Endothelial cell of umbilical vein (primary cell): ENCODE results near the gene NDUFS5. TPM values are rescaled to one million over a fixed set of nuclear protein-coding genes. Genes with fewer than 3 reads are reported as not detected.
"Not testable (repeated sequence)": the region's sequence is repeated elsewhere in the genome, so short reads cannot be mapped to it uniquely, and the experiment has no call there.

Experiments used
- BruUV-seq: library from RNA; stranded (reverse); fragments of 400-500 nt; replicated peaks from 2 replicates; lab custom pipeline; 2021; lab: Mats Ljungman, UMichigan
- CTCF ChIA-PET: fragments of 300-600, 350-600 bp; sonication (Branson Sonifier 250); formaldehyde crosslinking; loops from one replicate; lab custom pipeline; 2021; ENCODE audit warnings: antibody characterized with exemption, inconsistent platforms; lab: Charles Lee
- POLR2A ChIA-PET: fragments of 300-600, 350-600 bp; sonication (Branson Sonifier 250); formaldehyde crosslinking; loops from one replicate; lab custom pipeline; 2021; ENCODE audit warnings: antibody characterized with exemption, inconsistent platforms; lab: Charles Lee
- DNase-seq: peaks from one replicate; pipeline ENCODE4 v3.0.0-alpha.2; 2011; ENCODE audit warnings: low read depth, low spot score
- FAIRE-seq: peaks from 2 replicates; lab custom pipeline; 2011; peaks lifted over from hg19 to GRCh38; lab: Jason Lieb, UNC
- H2AFZ ChIP-seq: 2 replicates; pipeline ENCODE4 v1.6.0; 2012; ENCODE audit warnings: low read depth, low read length, control low read depth, inconsistent platforms
- H3K27ac ChIP-seq: 2 replicates; pipeline ENCODE4 v1.5.1; 2011; ENCODE audit warnings: low read depth, mild to moderate bottlenecking, control low read depth, low read length, moderate library complexity; ENCODE audit not compliant: insufficient read depth
- H3K27me3 ChIP-seq, 2 experiments: 2 replicates each; pipeline versions ENCODE4 v1.6.0 to v1.6.1; 2011; ENCODE audit warnings: low read length in 2 of 2, mixed read lengths in 1 of 2; ENCODE audit not compliant: control insufficient read depth in 2 of 2, insufficient read depth in 2 of 2
- H3K36me3 ChIP-seq, 2 experiments: 2 replicates in 1 of 2; 3 replicates in 1 of 2; pipeline ENCODE4 v1.5.1; 2011; ENCODE audit warnings: low read length in 2 of 2, mild to moderate bottlenecking in 1 of 2, moderate library complexity in 1 of 2; ENCODE audit not compliant: control insufficient read depth in 2 of 2, insufficient read depth in 2 of 2; ENCODE audit errors: extremely low read depth in 1 of 2
- H3K4me1 ChIP-seq: 3 replicates; pipeline ENCODE4 v1.5.1; 2011; ENCODE audit warnings: mild to moderate bottlenecking, low read length; ENCODE audit not compliant: control insufficient read depth, insufficient read depth; ENCODE audit errors: extremely low read depth
- H3K4me2 ChIP-seq: 2 replicates; pipeline ENCODE4 v1.6.1; 2011; ENCODE audit warnings: low read length, control low read depth, mixed read lengths; ENCODE audit not compliant: insufficient read depth
- H3K4me3 ChIP-seq, 3 experiments: fragments of 200-600 bp in 1 of 3; sonication (generic), shearing (Covaris generic) in 1 of 3; replicated peaks in 1 of 3; 2 replicates each; pipeline ENCODE4 v1.5.1; 2011 to 2016; ENCODE audit warnings: control low read depth in 3 of 3, low read length in 3 of 3, mild to moderate bottlenecking in 2 of 3, inconsistent platforms in 1 of 3, low read depth in 1 of 3, moderate library complexity in 1 of 3; ENCODE audit not compliant: insufficient read depth in 1 of 3
- H3K79me2 ChIP-seq: 2 replicates; pipeline ENCODE4 v1.6.0; 2012; ENCODE audit warnings: low read length, inconsistent platforms; ENCODE audit not compliant: control insufficient read depth, insufficient read depth
- H3K9ac ChIP-seq: replicated peaks from 2 replicates; pipeline ENCODE3; 2011; ENCODE audit warnings: low read length, control low read depth; ENCODE audit not compliant: insufficient read depth; ENCODE audit errors: extremely low read depth
- H3K9me1 ChIP-seq: replicated peaks from 3 replicates; pipeline ENCODE4 v1.6.0; 2011; ENCODE audit warnings: mild to moderate bottlenecking, low read length; ENCODE audit not compliant: control insufficient read depth, insufficient read depth; ENCODE audit errors: extremely low read depth
- H3K9me3 ChIP-seq: replicated peaks from 2 replicates; pipeline ENCODE4 v1.5.1; 2012; ENCODE audit warnings: low read length, inconsistent platforms; ENCODE audit not compliant: control insufficient read depth, insufficient read depth
- H4K20me1 ChIP-seq: replicated peaks from 2 replicates; pipeline ENCODE3; 2011; ENCODE audit warnings: mild to moderate bottlenecking, low read length; ENCODE audit not compliant: control insufficient read depth, insufficient read depth; ENCODE audit errors: extremely low read depth
- CTCF ChIP-seq, 2 donors: IDR thresholded peaks; 1 replicate in 1 of 2; 2 replicates in 1 of 2; pipeline ENCODE4 v1.5.1; 2011; ENCODE audit warnings: low read length in 2 of 2, mild to moderate bottlenecking in 2 of 2, moderate library complexity in 2 of 2, control low read depth in 1 of 2, inconsistent platforms in 1 of 2, low read depth in 1 of 2; ENCODE audit not compliant: insufficient read depth in 1 of 2; ENCODE audit errors: extremely low read depth in 1 of 2
- EZH2 ChIP-seq: IDR thresholded peaks from 2 replicates; pipeline ENCODE4 v1.6.1; 2012; ENCODE audit warnings: borderline replicate concordance, low read depth, mild to moderate bottlenecking, moderate library complexity, low read length, inconsistent platforms; ENCODE audit not compliant: severe bottlenecking
- FOS ChIP-seq: IDR thresholded peaks from 2 replicates; pipeline ENCODE4 v1.6.1; 2011; ENCODE audit warnings: mild to moderate bottlenecking, low read length, moderate library complexity, borderline replicate concordance; ENCODE audit not compliant: insufficient read depth
- GATA2 ChIP-seq: IDR thresholded peaks from 2 replicates; pipeline ENCODE4 v1.7.0; 2011; ENCODE audit warnings: low read depth, mild to moderate bottlenecking, moderate library complexity, mixed read lengths, low read length; ENCODE audit not compliant: insufficient read length, insufficient read depth
- JUN ChIP-seq: IDR thresholded peaks from 2 replicates; pipeline ENCODE4 v1.6.1; 2011; ENCODE audit warnings: borderline replicate concordance, low read depth; ENCODE audit not compliant: insufficient read length, insufficient read depth
- MAX ChIP-seq: IDR thresholded peaks from 2 replicates; pipeline ENCODE4 v1.6.1; 2011; ENCODE audit not compliant: insufficient read depth, insufficient read length
- MYC ChIP-seq: IDR thresholded peaks from one replicate; pipeline ENCODE4 v1.6.1; 2011; ENCODE audit warnings: mild to moderate bottlenecking, low read depth, low read length
- POLR2A ChIP-seq: IDR thresholded peaks from 2 replicates; pipeline ENCODE4 v1.6.1; 2012; ENCODE audit warnings: low read depth, mild to moderate bottlenecking, control low read depth, low read length
- POLR2AphosphoS5 ChIP-seq: IDR thresholded peaks from 2 replicates; pipeline ENCODE4 v1.6.1; 2012; ENCODE audit warnings: low read depth, mild to moderate bottlenecking, control low read depth, low read length, moderate library complexity; ENCODE audit not compliant: insufficient read depth
- dilution Hi-C: fragments of 300-500 bp; cut with MboI; formaldehyde crosslinking; loops from one replicate; pipeline ENCODE4 v1.15.0; 2019; ENCODE audit warnings: low sequenced_read_pairs; ENCODE audit not compliant: extremely low pct_ligation_motif_present
- intact Hi-C: fragments of 100-400 bp; cut with micrococcal nuclease; formaldehyde crosslinking; loops from one replicate; pipeline ENCODE4 v1.10.0; 2022
- polyA plus RNA-seq, 4 experiments: library from polyadenylated mRNA; depleted of rRNA in 3 of 4; stranded (reverse) in 3 of 4; unstranded in 1 of 4; fragments of >200 nt; gene quantifications; 2 replicates each; pipeline versions ENCODE4 v1.2.1 to v1.2.3, GENCODE V29; 2011 to 2012; ENCODE audit warnings: missing spikeins in 1 of 4
- total RNA-seq: library from RNA; stranded (reverse); gene quantifications from 2 replicates; pipeline ENCODE4 v1.2.3, GENCODE V29; 2021

Gene NDUFS5
- total and polyA plus RNA-seq, 2 donors (not counting 3 experiments of a cell fraction or from before 2014, with no cell fraction given) = 327 to 710 TPM

- Histone ChIP-seq H3K27ac (no peak overlapping the region), H3K79me2 (no peaks in the 10 kb centered on the region), H3K4me1 (no peaks in the 10 kb centered on the region), H3K4me2 (no peak overlapping the region), H4K20me1 (no peaks in the 10 kb centered on the region), H2AFZ (no peak overlapping the region), H3K4me3 (no peak overlapping the region), H3K9me3 (no peaks in the 10 kb centered on the region), H3K36me3 (no peaks in the 10 kb centered on the region), H3K9me1 (no peaks in the 10 kb centered on the region), H3K27me3 (no peaks in the 10 kb centered on the region), H3K9ac (no peak overlapping the region)
- ChIA-PET POLR2A (no interaction called here), CTCF (interaction anchor here (2.2 kb wide), 1 partner anchor 26 kb away, joined by 5 read pairs; no protein-coding TSS in a partner anchor)
- intact Hi-C loops = no loop called here
- dilution Hi-C loops = no loop called here
- DNase-seq = no peak
- TF ChIP-seq POLR2A (no peak), GATA2 (no peak), POLR2AphosphoS5 (no peak), FOS (no peak), CTCF (IDR thresholded peaks at IDR 0.05; ENCODE audit: extremely low read depth in 1 of 2, insufficient read depth in 1 of 2, low read depth in 1 of 2, low read length in 2 of 2) (no peak), EZH2 (no peak), MYC (no peak), JUN (no peak), MAX (no peak)
- FAIRE-seq = no peak
- BruUV-seq = no TSS peak
These were observed 39.4 kb downstream of the NDUFS5 start for GRCh38 chr1:39065542-39065941.

DNA sequence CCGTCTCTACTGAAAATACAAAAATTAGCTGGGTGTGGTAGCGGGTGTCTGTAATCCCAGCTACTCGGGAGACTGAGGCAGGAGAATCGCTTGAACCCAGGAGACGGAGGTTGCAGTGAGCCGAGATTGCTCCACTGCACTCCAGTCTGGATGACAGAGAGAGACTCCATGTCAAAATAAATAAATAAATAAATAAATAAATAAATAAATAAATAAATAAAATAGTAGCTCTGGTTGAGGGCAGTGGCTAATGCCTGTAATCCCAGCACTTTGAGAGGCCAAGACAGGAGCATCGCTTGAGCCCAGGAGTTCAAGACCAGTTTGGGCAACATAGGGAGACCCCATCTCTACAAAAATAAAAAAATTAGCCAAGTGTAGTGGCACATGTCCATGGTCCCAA lies 42.1 kb downstream of the NDUFS5 start:
- BruUV-seq, H3K79me2 ChIP-seq, H3K36me3 ChIP-seq, H3K27me3 ChIP-seq, H4K20me1 ChIP-seq, POLR2A ChIA-PET, intact Hi-C loops, H3K9me3 ChIP-seq, H2AFZ ChIP-seq, H3K27ac ChIP-seq, CTCF ChIA-PET, FAIRE-seq, H3K9me1 ChIP-seq, dilution Hi-C loops, DNase-seq, H3K4me1 ChIP-seq, H3K9ac ChIP-seq, H3K4me2 ChIP-seq, H3K4me3 ChIP-seq: not testable (repeated sequence)

- DNase-seq, H3K9me3 ChIP-seq, H3K36me3 ChIP-seq, H3K4me2 ChIP-seq, H3K79me2 ChIP-seq, H3K27me3 ChIP-seq, H3K4me1 ChIP-seq, H4K20me1 ChIP-seq, H3K4me3 ChIP-seq, H3K9ac ChIP-seq, H3K27ac ChIP-seq, dilution Hi-C loops, H3K9me1 ChIP-seq, H2AFZ ChIP-seq, POLR2A ChIA-PET, BruUV-seq, intact Hi-C loops: not testable (repeated sequence)
- peak; percentile 21 for FAIRE-seq
- CTCF ChIA-PET = interaction anchor here (1.1 kb wide), 1 partner anchor 18 kb away, joined by 3 read pairs; no protein-coding TSS in a partner anchor
These were observed 45.4 kb downstream of the NDUFS5 start for GRCh38 chr1:39071557-39071956.
